ENCODE data around the gene LNX2. TPM values are rescaled to one million over a fixed set of nuclear protein-coding genes. Genes with fewer than 3 reads are reported as not detected.

Gene LNX2
- total and polyA plus RNA-seq, 2 of the 4 experiments (the other 2 are of a cell fraction), result 3.1 to 7.2 TPM

GRCh38 chr13:27569405-27569804, 50.9 kb downstream of the LNX2 start:
- H2BK15ac ChIP-seq (ENCODE audit: low read depth, low read length), result no peak overlapping the region
- no peak overlapping the region for H3K9ac ChIP-seq (ENCODE audit: low read depth, low read length)
- H3K4ac ChIP-seq (ENCODE audit: low read depth, low read length), result no peak overlapping the region
- H2AK5ac ChIP-seq (ENCODE audit: low read depth, low read length), result no peak overlapping the region
- H2BK20ac ChIP-seq (ENCODE audit: low read depth, low read length), result no peak overlapping the region
- dilution Hi-C loops (cut with HindIII; ENCODE audit: low sequenced_read_pairs, unreplicated experiment) (no loop called here), intact Hi-C loops (cut with micrococcal nuclease) (no loop called here), in situ Hi-C loops (cut with MboI; ENCODE audit: low sequenced_read_pairs) (no loop called here)
- no peak overlapping the region for H3K18ac ChIP-seq (ENCODE audit: low read depth, low read length)
- no peak overlapping the region for H2BK120ac ChIP-seq (ENCODE audit: low read depth, low read length)
- TF ChIP-seq BHLHE40 (IDR thresholded peaks at IDR 0.05; ENCODE audit: low read depth, low read length) (no peak), RFX5 (IDR thresholded peaks at IDR 0.05; ENCODE audit: low read depth, low read length) (no peak), SMC3 (IDR thresholded peaks at IDR 0.05; ENCODE audit: low read depth, low read length) (no peak), CHD1 (IDR thresholded peaks at IDR 0.05; ENCODE audit: low read depth, low read length) (no peak), NFE2L2 (IDR thresholded peaks at IDR 0.05; ENCODE audit: low read depth, low read length) (no peak), CEBPB (IDR thresholded peaks at IDR 0.05; ENCODE audit: low read depth, low read length) (no peak), MXI1 (IDR thresholded peaks at IDR 0.05; ENCODE audit: borderline replicate concordance, low read depth, low read length) (no peak)
- H3K23ac ChIP-seq (ENCODE audit: low read depth, low read length), result no peak overlapping the region
- H4K5ac ChIP-seq (ENCODE audit: low read depth, low read length), result no peak overlapping the region
- H3K14ac ChIP-seq (replicated peaks; ENCODE audit: low read depth, low read length), result no peak overlapping the region
- H2AK9ac ChIP-seq (replicated peaks; ENCODE audit: low read depth, low read length, poor library complexity), result no peak overlapping the region
- H4K91ac ChIP-seq (ENCODE audit: insufficient read depth, low read depth, low read length), result no peak overlapping the region
- no peak overlapping the region for H3K4me2 ChIP-seq (ENCODE audit: low read depth, low read length)
- DNase-seq, result no peak
- H2AFZ ChIP-seq (replicated peaks; ENCODE audit: low read length, poor library complexity), result no peak overlapping the region
- H3K27me3 ChIP-seq (ENCODE audit: control insufficient read depth, insufficient read depth, low read length), result no peaks in the 10 kb centered on the region
- ChIA-PET POLR2A (ENCODE audit: unreplicated experiment) (no interaction called here), CTCF (no interaction called here)
- no peak overlapping the region for H3K56ac ChIP-seq (ENCODE audit: extremely low read depth, insufficient read depth, low read length)
- WGBS, 2 experiments (ENCODE audit: extremely low coverage in 2 of 2, insufficient read length in 1 of 2), result no CpG with 5 or more reads among the region's 4 CpGs
- H4K20me1 ChIP-seq (ENCODE audit: insufficient read depth, low read length), result no peaks in the 10 kb centered on the region
- no peak for ATAC-seq (ENCODE audit: low read depth)
- peaks cover 6% of the 10 kb centered on the region; the same call in 1 of the 2 replicates for H3K4me1 ChIP-seq (ENCODE audit: control insufficient read depth, insufficient read depth, low read length)
- no TSS peak for BruUV-seq (replicated peaks)
- H3K36me3 ChIP-seq (ENCODE audit: control insufficient read depth, insufficient read depth, low read length), result peaks cover 4% of the 10 kb centered on the region
- no peak overlapping the region for H3K4me3 ChIP-seq (ENCODE audit: insufficient read depth, low read depth, low read length)
- no peak overlapping the region for H3K27ac ChIP-seq (ENCODE audit: insufficient read depth, low read length)
- H3K9me1 ChIP-seq (ENCODE audit: insufficient read depth, low read length), result peaks cover 2% of the 10 kb centered on the region; the same call in 1 of the 2 replicates
- no peak overlapping the region for H4K8ac ChIP-seq (ENCODE audit: low read depth in 2 of 2, low read length in 2 of 2)
- H2BK5ac ChIP-seq (ENCODE audit: low read depth, low read length, poor library complexity, severe bottlenecking), result no peak overlapping the region
- peaks cover 4% of the 10 kb centered on the region in 2 experiments; a peak in 3 of 4 replicates for H3K79me1 ChIP-seq (ENCODE audit: low read depth in 1 of 2, low read length in 2 of 2)
- H3K9me3 ChIP-seq (ENCODE audit: control insufficient read depth, insufficient read depth, low read length), result no peaks in the 10 kb centered on the region
